K562 (cell line): Measurements from ENCODE around the gene TBCC. TPM values are rescaled to one million over a fixed set of nuclear protein-coding genes. Genes with fewer than 3 reads are reported as not detected.

ENCODE experiments used
- MEIS2 ChIP-seq: fragments of 450-650 bp; IDR thresholded peaks from 2 replicates; pipeline ENCODE4 v1.6.1; 2014; ENCODE audit warnings: mild to moderate bottlenecking; ENCODE audit not compliant: partially characterized antibody
- MLLT1 ChIP-seq, 2 experiments: fragments of 450-650 bp; IDR thresholded peaks; 2 replicates each; pipeline ENCODE4 v1.6.1; 2016
- MYC ChIP-seq, 2 experiments: fragments of 250-450 bp in 1 of 2; sonication (Bioruptor Pico) in 1 of 2; IDR thresholded peaks; 2 replicates each; pipeline versions ENCODE4 v1.5.1 to v1.6.1; 2012 to 2021; ENCODE audit warnings: low read depth in 2 of 2, borderline replicate concordance in 1 of 2, improper control_type of control experiment in 1 of 2, low read length in 1 of 2, mild to moderate bottlenecking in 1 of 2, moderate library complexity in 1 of 2
- POLR2H ChIP-seq: IDR thresholded peaks from 2 replicates; pipeline ENCODE4 v1.6.1; 2016; ENCODE audit warnings: missing genetic modification characterization, low read depth, mild to moderate bottlenecking, control low read depth, missing compliant biosample characterization, moderate library complexity
- RBM15 ChIP-seq: fragments of 200-400 bp; formaldehyde crosslinking; IDR thresholded peaks from 2 replicates; pipeline ENCODE4 v1.6.1; 2018; ENCODE audit warnings: mild to moderate bottlenecking, low read length, moderate library complexity; ENCODE audit not compliant: insufficient read depth
- SFPQ ChIP-seq: fragments of 200-400 bp; formaldehyde crosslinking; IDR thresholded peaks from 2 replicates; pipeline ENCODE4 v1.6.1; 2017; ENCODE audit warnings: mild to moderate bottlenecking, low read depth, low read length, moderate library complexity
- TAF1 ChIP-seq: IDR thresholded peaks from 2 replicates; pipeline ENCODE4 v1.6.1; 2011; ENCODE audit warnings: mild to moderate bottlenecking, low read length, moderate library complexity; ENCODE audit not compliant: insufficient read depth, control insufficient read depth, severe bottlenecking; ENCODE audit errors: extremely low read depth
- ZFPM2 ChIP-seq: fragments of 250-450 bp; sonication (Bioruptor Pico); IDR thresholded peaks from 2 replicates; pipeline ENCODE4 v1.5.1; 2022; ENCODE audit warnings: mild to moderate bottlenecking
- polyA plus RNA-seq, 8 experiments: library from polyadenylated mRNA; depleted of rRNA in 4 of 8; stranded (reverse) in 5 of 8; unstranded in 3 of 8; fragments of >200 nt; fragmentation: Nextera tagmentation in 2 of 8; fragmentation: Illumina TruSeq in 1 of 8; extraction: Ambion mirVana in 2 of 8; extraction: Trizol in 1 of 8; gene quantifications; 2 replicates each; pipeline versions ENCODE4 v1.2.1 to v1.2.3, GENCODE V29; 2011 to 2014; ENCODE audit warnings: inconsistent platforms in 1 of 8, missing spikeins in 1 of 8
- total RNA-seq, 7 experiments: library from RNA; depleted of rRNA in 6 of 7; stranded (reverse); fragments of >200 nt in 6 of 7; fragmentation: Illumina TruSeq in 2 of 7; extraction: Trizol in 2 of 7; gene quantifications; 2 replicates each; pipeline versions ENCODE4 v1.2.1 to v1.2.3, GENCODE V29; 2011 to 2021; ENCODE audit warnings: low replicate concordance in 1 of 7
- TF ChIP-seq, protein P1 (sequence below): fragments of 250-450 bp; sonication (Bioruptor Pico); IDR thresholded peaks from 2 replicates; pipeline ENCODE4 v1.8.0; 2022; ENCODE audit warnings: inconsistent platforms
- TF ChIP-seq, protein P2 (sequence below), 2 experiments: fragments of 450-650 bp; formaldehyde crosslinking in 1 of 2; IDR thresholded peaks; 2 replicates each; pipeline versions ENCODE4 v1.4.0 to v1.6.1; 2014 to 2020; ENCODE audit warnings: mild to moderate bottlenecking in 2 of 2, borderline replicate concordance in 1 of 2, low read depth in 1 of 2

TBCC gene
- total and polyA plus RNA-seq, 9 of the 15 experiments (the other 6 are each of a cell fraction or from before 2014, with no cell fraction given), result 2.8 to 34.1 (median 23.3) TPM

DNA sequence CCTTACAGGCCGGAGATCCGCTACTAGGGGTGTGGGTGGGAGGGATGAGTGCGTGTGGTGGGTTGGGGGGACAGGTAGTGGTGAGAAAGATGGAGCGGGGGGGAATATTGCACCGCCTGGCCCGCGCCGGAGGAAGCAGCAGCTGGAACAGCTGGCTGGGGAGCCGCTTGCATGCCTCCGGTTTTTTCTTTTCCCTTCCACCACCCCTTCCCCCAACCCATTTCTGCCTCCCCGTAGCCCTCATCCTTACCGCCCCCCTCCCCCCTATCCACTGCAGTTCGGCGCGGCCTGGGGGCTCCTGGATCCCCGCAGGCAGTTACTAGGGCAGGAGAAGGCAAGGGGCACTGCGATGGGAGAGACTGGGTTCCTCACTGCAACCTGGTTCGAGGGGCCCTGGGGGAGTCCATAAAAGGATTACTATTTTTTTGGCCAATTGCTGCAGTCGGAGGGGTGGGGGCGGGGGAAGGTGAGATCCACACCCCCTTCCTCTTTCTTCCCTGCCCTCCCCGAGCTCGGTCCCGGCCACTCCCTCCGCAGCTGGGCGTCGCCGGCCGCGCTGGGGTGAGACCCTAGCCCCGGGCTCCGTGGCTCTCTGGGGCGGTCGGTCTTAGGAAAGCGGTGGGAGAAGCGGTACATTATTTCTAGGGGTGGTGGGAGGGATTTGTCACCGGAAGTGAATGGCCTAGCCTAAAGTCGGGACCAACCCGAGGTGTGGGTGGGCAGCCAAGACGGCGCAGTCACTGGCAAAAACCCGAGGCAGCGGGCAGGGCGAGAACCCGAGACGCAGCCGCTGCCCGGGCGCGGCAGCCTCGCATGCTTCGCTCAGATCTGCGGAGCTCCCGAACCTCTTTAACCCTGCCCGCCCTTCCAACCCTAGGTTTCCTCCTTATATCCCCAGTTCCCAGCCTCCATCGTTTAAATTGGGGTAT, 824 bp upstream of the TBCC start (continued):
- TF ChIP-seq, protein P1, sequence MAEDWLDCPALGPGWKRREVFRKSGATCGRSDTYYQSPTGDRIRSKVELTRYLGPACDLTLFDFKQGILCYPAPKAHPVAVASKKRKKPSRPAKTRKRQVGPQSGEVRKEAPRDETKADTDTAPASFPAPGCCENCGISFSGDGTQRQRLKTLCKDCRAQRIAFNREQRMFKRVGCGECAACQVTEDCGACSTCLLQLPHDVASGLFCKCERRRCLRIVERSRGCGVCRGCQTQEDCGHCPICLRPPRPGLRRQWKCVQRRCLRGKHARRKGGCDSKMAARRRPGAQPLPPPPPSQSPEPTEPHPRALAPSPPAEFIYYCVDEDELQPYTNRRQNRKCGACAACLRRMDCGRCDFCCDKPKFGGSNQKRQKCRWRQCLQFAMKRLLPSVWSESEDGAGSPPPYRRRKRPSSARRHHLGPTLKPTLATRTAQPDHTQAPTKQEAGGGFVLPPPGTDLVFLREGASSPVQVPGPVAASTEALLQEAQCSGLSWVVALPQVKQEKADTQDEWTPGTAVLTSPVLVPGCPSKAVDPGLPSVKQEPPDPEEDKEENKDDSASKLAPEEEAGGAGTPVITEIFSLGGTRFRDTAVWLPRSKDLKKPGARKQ, result no peak
- TF ChIP-seq TAF1 (peak; percentile 80), POLR2H (tag) (peak; percentile 18; the same call in 1 of the 2 replicates), ZFPM2 (CRISPR knock-in tag) (no peak; the same call in 1 of the 2 replicates), RBM15 (no peak), MLLT1 (IDR thresholded peaks at IDR 0.05) (peak in 1 of 2 experiments; percentile 12; a peak in 1 of 4 replicates), SFPQ (no peak), MYC (IDR thresholded peaks at IDR 0.05; ENCODE audit: low read depth, low read length) (no peak; the same call in 1 of the 2 replicates), MYC (CRISPR knock-in tag; IDR thresholded peaks at IDR 0.05; ENCODE audit: borderline replicate concordance, low read depth) (peak; percentile 52; the same call in 1 of the 2 replicates), MEIS2 (no peak)
- TF ChIP-seq, protein P2, sequence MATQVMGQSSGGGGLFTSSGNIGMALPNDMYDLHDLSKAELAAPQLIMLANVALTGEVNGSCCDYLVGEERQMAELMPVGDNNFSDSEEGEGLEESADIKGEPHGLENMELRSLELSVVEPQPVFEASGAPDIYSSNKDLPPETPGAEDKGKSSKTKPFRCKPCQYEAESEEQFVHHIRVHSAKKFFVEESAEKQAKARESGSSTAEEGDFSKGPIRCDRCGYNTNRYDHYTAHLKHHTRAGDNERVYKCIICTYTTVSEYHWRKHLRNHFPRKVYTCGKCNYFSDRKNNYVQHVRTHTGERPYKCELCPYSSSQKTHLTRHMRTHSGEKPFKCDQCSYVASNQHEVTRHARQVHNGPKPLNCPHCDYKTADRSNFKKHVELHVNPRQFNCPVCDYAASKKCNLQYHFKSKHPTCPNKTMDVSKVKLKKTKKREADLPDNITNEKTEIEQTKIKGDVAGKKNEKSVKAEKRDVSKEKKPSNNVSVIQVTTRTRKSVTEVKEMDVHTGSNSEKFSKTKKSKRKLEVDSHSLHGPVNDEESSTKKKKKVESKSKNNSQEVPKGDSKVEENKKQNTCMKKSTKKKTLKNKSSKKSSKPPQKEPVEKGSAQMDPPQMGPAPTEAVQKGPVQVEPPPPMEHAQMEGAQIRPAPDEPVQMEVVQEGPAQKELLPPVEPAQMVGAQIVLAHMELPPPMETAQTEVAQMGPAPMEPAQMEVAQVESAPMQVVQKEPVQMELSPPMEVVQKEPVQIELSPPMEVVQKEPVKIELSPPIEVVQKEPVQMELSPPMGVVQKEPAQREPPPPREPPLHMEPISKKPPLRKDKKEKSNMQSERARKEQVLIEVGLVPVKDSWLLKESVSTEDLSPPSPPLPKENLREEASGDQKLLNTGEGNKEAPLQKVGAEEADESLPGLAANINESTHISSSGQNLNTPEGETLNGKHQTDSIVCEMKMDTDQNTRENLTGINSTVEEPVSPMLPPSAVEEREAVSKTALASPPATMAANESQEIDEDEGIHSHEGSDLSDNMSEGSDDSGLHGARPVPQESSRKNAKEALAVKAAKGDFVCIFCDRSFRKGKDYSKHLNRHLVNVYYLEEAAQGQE (IDR thresholded peaks at IDR 0.05; ENCODE audit: borderline replicate concordance), result no peak
- TF ChIP-seq, protein P2 (CRISPR knock-in tag; IDR thresholded peaks at IDR 0.05; ENCODE audit: low read depth), result peak; percentile 14
